OCI-LY7 (cell line): ENCODE measurements around the gene METTL4.

Experiments used
- CTCF ChIP-seq: fragments of 200-600 bp; sonication (generic); conservative IDR thresholded peaks from 2 replicates; pipeline ENCODE4 v1.5.1; 2014; ENCODE audit warnings: mild to moderate bottlenecking, antibody characterized with exemption, low read length, moderate library complexity, mixed read lengths
- EZH2phosphoT487 ChIP-seq: fragments of 200-600 bp; sonication (generic); IDR thresholded peaks from 2 replicates; pipeline ENCODE4 v1.6.1; 2018; ENCODE audit warnings: low read depth, borderline replicate concordance, mild to moderate bottlenecking, mixed run types, antibody characterized with exemption, low read length, moderate library complexity, mixed read lengths

GRCh38 chr18:2537296-2537695 lies 34.0 kb downstream of the METTL4 start:
- TF ChIP-seq CTCF (no peak), EZH2phosphoT487 (no peak)
